NCI-H2171 treated with DMSO at 0.1 percent for 48 hours (cell line): Measurements from ENCODE around the gene ANKS1B.
"Not testable (repeated sequence)": the region's sequence is repeated elsewhere in the genome, so short reads cannot be mapped to it uniquely, and the experiment has no call there.

Experiments
- DNase-seq: peaks from one replicate; lab custom pipeline; 2025; lab: John Stamatoyannopoulos, UW

Gene ANKS1B

DNA sequence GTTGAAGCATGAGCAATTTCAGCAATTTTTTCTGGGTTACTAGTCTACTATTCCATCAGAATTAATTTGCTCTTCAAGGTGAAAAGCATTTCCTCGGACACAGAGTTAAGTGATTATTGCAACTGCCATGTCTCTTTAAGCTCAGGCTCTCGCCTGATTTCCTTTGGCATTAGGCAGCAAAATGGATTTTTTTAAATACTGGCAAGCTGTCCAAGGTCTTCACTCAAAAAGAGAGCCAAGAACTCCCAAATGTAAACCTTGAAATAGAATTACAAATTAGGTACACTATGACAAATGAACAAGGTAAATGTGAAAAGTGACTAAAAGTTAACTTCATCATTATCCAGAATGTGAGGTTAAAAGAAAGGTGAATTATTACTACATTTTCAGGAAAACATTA lies 225.3 kb downstream of the ANKS1B start:
- no peak for DNase-seq

DNA sequence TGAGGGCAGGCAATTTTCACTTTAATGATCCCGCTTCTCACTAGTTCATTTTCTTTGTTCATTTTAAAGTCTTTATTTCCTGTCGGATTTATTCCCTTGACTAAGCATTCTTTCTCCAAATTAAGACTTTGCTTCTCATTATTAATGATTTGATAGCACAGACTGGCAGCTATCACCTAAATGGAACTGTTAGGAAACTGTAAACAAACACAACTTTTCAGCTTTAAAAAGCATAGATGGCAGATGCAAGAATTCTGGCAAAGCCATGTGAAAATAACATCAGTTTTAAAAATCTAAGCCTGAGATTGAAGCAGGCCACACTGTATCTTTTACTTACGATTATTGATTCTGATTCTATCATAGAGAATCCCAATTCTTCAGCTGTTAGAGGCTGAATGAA lies 225.7 kb downstream of the ANKS1B start:
- no peak for DNase-seq

DNA sequence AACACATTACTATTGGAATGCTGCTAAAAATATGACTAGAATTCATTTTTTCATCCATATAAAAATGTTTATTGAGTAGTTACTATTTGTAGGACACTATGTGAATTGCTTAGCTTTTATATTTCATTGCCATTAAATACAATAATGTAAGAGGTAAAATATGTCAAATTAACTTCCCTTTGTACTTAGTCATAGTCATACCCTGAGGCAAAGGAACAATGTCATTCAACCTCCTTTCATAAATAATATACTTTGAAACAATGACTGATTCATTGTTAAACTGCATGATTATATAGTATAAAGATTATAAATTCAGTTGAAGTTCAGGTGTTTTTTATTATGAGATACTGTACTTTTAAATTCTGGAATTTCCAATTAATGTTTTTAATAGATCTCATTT lies 232.0 kb downstream of the ANKS1B start:
- DNase-seq = no peak

DNA sequence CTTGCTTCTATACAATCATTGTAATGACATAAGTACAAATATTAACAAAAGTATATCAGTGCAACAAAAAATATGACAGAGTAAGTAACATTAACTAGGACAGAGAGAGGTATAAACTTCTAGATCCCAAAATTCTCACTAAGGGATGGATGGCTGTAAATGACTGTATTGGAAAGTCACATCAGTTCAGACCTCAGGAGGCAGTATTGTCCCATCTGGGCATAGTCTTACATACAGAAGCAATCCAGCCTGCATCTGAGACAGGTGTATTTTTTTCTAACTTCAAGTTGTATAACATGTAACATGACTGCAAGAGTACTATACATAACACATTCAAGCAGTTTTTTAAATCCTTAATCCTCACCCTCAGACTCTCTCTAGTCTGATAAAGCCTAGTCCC lies 238.2 kb downstream of the ANKS1B start:
- peak; percentile 29 for DNase-seq

DNA sequence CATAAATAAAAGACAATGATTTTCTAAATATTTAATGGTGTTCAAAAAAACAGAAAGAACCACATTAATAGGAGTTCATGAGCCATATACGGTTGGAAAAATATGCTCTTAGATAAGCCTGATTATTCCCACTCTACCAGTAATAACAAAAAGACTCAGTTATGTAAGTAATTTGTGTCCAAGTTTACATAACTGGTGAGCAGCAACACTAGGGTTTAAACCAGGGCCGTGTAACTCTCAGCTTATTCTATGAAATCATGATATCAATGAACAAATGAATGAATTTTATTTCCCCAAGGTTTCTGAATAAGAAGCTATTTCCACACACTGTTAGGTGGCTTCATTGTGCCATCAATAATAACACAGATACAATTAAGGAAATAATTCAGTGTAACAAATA lies 238.8 kb downstream of the ANKS1B start:
- DNase-seq = no peak

DNA sequence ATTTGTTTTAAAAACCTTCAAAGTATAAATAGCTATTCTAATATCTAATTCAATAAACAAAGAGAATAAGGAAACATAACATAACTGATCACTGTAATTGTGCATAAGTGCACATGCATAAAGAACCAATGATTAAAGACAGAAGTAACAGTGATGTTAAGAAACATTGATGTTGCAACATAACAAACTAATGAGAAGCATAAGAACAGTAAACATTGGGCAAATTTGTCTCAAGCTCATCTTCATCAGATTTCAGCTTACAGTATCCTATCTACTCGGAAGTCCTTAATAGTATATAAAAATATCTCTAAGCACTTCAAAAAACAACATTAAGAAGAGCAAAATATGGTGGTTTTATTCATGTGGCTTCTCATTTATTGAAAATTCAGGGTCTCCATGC lies 239.6 kb downstream of the ANKS1B start:
- DNase-seq = no peak

DNA sequence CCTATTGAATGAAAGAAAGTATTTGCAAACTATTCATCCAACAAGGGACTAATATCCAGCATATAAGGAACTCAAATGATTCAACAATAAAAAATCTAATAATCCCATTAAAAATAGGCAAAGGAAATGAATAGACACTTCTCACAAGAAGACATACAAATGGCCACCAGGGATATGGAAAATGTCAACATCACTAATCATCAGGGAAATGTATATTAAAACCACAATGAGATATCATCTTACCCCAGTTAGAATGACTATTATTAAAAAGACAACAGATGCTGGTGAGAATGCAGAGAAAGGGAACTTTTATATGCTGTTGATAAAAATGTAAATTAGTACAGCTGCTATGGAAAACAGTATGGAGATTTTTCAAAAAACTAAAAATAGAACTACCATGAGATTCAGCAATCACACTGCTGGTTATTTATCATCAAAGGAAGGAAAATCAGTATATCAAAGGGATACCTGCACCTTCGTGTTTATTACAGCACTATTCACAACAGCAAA lies 247.9 kb downstream of the ANKS1B start:
- DNase-seq = peak; percentile 50

DNA sequence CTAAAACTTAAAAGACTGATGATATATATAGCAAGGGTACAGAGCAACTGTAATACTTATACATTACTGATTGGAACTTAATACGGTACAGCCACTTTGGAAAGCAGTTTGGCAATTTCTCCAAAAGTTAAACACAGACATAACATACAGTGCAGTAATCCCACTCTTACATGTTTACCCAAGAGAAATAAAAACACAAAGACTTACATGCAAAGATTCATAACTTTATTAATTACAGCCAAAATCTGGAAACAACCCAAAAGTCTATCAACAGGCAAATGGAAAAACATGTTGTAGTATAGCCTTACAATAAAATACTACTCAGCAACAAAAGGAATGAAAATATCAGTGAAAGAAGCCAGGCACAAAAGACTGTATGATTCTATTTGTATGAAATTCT lies 252.6 kb downstream of the ANKS1B start:
- no peak for DNase-seq

DNA sequence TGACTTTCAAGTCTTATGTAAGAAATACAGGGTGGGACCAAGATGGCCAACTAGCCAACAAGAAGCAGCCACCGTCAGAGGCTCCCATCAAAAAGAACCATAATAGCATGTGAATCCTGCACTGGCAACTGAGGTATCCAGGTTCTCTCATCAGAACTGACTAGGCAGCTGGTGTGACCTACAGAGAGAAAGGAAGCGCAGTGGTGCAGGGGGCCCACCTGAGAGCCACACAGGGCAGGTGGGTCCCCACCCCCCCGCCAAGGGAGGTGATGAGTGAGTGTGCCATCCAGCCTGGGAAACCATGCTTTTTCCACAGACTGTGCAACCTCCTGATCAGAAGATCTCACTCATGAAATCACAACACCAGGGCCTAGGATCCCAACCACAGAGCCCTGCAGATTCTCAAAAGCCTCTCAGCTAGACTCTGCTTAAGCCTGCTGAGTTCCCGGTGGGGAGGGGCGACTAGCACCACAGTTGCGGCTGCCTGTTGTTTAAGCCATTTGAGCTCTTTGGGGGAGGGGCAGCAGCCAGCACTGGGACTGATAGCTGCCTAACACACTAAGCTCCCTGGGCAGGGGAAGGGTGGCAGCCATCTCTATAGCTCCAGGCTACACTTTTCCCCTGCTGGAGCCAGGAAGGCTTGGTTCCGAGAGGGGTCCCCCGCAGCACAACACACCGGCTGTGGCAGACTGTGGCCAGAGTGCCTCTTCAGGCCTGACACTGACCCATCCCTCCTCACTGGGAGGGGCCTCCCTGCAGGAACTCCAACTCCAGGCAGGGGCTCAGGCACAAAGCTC lies 261.8 kb downstream of the ANKS1B start:
- no peak for DNase-seq

DNA sequence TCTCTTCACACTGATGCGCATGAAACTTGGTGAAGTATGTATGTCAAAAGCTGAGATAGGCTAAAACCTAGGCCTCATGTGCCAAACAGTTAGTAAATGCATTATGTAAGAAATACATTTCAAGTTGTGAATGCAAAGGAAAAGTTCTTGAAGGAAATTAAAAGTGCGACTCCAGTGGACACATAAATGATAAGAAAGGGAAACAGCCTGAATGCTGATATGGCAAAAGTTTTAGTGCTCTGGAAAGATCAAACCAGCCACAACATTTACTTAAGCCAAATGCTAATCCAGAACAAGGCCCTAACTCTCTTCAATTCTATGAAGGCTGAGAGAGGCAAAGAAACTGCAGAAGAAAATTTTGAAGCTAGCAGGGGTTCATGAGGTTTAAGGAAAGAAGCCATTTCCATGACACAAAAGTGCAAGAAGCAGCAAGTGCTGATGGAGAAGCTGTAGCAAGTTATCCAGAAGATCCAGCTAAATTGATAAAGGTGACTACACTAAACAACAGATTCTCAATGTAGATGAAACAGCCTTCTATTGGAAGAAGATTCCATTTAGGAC lies 262.9 kb downstream of the ANKS1B start:
- DNase-seq = no peak

DNA sequence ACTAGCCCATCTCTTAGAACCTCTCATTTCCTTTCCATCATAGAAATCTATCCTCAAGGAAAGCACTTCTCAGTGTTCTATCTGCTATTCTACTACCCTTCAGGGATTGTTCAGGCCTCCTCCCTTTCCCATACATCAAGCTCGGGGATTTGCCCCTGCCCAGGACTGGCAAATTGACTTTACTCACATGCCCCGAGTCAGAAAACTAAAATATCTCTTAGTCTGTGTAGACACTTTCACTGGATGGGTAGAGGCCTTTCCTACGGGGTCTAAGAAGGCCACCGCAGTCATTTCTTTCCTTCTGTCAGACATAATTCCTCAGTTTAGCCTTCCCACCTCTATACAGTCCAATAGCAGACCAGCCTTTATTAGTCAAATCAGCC lies 264.7 kb downstream of the ANKS1B start:
- not testable (repeated sequence) for DNase-seq

DNA sequence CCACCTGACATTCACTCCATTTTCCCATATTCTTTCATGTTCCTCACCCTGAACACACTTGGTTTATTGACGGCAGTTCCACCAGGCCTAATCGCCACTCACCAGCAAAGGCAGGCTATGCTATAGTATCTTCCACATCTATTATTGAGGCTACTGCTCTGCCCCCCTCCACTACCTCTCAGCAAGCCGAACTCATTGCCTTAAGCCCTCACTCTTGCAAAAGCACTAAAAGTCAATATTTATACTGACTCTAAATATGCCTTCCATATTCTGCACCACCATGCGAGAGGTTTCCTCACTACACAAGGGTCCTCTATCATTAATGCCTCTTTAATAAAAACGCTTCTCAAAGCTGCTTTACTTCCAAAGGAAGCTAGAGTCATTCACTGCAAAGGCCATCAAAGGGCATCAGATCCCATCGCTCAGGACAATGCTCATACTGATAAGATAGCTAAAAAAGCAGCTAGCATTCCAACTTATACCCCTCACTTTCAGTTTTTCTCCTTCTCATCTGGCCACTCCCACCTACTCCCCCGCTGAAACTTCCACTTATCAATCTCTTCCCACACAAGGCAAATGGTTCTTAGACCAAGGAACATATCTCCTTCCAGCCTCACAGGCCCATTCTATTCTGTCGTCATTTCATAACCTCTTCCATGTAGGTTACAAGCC lies 265.2 kb downstream of the ANKS1B start:
- DNase-seq = not testable (repeated sequence)

DNA sequence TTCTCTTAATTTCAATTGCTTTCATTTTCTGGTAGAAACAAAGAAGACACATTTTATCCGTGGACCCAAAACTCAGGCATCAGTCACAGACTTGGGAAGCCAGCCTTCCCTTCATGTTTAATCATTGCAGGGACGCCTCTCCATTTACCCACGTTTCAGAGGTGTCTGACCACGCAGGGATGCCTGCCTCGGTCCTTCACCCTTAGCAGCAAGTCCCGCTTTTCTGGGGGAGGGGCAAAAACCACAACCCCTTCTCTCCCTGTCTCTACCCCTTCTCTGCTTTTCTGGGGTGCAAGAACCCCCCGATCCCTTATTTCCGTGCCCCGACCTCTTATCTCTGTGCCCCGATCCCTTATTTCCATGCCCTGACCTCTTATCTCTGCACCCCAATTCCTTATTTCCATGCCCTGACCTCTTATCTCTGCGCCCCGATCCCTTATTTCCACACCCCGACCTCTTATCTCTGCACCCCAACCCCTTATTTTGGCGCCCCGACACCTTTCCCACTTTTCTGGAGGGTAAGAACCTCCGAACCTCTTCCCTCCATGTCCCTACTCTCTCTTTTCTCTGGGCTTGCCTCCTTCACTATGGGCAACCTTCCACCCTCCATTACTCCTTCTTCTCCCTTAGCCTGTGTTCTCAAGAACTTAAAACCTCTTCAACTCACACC lies 268.8 kb downstream of the ANKS1B start:
- DNase-seq = not testable (repeated sequence)

DNA sequence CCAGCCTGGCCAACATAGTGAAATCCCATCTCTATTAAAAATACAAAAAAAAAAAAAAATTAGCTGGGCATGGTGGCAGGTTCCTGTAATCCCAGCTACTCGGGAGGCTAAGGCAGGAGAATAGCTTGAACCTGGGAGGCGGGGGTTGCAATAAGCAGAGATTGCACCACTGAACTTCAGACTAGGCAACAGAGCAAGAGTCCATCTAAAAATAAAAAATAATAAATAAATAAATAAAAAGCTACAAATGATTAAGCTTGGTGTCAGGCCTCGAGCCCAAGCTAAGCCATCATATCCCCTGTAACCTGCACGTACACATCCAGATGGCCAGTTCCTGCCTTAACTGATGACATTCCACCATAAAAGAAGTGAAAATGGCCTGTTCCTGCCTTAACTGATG lies 269.8 kb downstream of the ANKS1B start:
- DNase-seq = not testable (repeated sequence)

DNA sequence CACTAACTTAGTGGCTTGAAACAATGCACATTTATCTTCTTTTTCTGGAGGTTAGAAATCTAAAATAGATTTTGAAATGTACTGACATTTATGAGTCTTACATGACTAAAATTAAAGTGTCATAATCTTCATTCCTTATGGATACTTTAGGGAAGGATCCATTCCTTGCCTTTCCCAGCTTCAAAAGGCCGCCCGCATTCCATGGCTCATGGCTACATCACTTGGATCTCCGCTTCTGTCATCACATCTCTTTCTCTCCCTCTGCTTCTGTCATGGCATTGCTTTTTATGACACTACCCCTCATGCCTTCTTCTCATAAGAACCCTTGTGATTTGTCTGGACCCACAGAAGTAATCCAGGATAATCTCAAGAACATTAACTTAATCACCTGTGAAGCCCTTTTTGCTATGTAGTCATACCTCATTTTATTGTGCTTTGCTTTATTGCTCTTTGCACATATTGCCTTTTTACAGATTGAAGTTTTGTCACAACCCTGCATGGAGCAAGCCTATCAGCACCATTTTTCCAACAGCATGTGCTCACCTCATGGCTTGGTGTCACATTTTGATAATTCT lies 270.7 kb downstream of the ANKS1B start:
- no peak for DNase-seq

DNA sequence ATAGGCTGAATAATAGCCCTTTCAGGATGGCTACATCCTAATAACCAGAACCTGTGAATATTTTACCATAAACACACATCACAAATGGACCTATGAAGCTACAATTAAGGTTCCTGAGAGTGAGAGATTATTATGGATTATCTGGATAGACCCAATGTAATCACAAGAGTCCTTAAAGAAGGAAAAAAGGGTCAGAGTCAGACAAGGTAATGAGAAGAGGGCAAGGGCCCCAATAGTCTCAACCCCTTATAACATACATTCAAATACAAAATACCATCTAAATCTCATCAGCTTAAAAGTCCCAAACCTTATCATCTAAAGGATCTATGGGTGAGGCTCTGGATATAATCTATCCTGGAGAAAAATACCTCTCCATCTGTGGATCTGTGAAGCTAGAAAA lies 272.5 kb downstream of the ANKS1B start:
- no peak for DNase-seq

DNA sequence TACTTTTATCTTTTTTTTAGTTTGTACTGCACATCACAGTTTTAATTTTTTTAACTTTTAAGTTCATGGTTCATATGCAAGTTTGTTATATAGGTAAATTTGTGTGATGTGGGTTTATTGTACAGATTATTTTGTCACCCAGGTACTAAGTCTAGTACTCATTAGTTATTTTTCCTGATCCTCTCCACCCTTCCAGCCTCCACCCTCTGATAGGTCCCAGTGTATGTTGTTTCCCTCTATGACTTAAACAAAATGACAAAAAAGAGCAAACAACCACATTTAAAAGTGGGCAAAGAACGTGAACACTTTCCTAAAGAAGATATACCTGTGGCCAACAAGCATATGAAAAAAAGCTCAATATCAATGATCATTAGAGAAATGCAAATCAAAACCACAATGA lies 273.5 kb downstream of the ANKS1B start:
- DNase-seq = no peak

DNA sequence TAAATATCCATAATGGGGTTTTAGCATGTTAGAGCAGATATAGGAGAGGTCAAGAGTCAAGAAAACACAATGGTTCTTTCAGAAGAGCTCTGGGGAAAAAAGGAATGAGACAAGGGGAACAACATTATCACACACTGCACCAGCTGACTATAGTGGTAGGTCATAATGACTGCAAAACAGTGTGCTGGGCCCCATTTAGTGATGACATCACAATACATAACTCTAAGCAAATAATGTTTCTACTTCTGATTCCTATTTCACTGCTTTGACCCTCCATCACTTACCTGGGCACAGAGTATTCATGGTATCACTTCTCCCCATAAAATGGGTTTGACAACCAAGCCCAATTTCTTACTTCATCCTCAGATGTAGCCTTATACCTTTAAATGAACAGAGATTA lies 275.1 kb downstream of the ANKS1B start:
- DNase-seq = no peak

DNA sequence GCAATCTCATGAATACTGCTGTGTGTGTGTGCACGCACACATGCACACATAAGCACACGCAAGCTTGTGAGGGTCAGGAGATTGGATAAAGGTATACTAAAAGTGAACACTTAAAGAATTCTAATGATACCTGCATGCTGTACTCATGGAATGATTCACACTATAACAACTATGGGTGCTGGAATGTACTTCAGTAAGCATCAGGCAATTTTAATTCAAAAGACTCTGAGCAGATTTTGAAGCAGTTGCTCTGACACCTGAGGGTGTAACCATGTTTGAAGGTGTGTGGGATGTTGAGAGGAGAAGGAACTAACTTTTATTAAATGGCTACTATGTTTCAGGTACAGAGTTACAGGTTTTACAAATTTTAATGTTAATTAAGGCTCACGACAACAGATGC lies 275.6 kb downstream of the ANKS1B start:
- no peak for DNase-seq

DNA sequence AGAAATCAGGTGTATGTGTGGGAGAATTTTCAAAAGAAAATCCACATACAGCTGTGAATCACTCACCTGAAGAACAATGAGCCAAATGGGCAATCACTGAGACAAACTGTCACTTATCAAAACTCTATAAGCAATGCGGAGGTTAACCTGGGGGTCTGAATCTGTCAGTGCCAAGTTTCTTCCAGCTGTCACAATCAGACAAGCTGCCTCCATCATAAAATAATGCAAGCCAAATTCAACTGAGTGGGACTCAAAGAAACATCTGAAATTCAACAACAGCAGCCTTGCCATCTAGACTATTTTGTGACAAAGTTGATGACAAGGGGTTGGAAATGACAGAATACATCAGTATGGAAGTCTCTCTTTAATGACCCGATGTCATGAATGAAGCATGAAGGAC lies 276.9 kb downstream of the ANKS1B start:
- DNase-seq = no peak

DNA sequence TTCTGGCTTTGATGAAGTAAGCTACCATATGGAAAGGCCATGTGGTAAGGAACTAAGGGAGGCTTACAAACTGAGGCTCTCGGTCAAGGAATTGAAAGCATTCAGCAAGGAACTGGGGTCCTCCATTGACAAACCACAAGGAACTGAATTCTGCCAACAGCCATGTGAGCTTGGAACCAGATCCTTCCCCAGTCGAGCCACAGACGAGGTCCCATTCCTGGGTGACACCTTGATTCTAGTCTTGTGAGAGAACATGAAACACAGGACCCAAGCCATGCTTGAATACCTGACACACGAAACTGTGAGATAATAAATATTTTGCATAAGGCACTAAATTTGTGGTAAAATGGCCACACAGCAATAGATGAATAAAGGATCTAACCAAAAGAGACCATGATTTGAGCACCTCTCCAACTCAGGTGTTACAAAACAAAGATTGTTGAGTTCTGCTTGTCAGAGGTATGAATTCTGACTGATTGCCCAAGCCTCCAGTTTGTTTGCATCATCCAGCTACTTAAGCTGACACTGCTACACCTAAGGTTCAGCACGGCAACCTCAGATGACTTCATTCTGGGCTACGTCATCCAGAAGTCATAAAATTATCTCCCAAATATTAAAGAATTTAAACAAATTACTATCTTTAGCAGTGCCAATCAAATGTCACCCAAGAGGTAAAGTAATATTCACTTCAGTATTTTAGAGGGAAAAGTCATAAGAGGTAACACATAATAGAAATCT lies 277.8 kb downstream of the ANKS1B start:
- no peak for DNase-seq

DNA sequence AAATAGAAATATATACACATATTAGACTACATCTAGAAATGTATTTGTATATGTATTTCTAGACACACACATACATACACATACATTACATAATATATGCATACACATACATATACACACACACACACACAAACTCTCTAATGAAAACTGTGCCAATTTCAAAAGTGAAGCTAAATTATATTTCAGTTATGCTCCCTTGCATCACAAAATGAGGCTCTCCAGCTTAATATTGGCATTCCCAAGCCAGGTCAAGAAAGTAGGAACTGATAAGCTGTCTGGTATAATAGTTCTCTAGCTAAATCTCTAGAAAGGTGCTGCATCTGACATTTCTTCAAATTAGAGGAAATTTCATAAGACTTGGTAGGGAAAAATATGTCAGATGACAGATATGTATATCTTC lies 280.3 kb downstream of the ANKS1B start:
- DNase-seq = no peak
